PC-3 (cell line): Measurements from ENCODE around the gene USP2. TPM values are rescaled to one million over a fixed set of nuclear protein-coding genes. Genes with fewer than 3 reads are reported as not detected.

Experiments used
- ATAC-seq: fragments of 200-7000 bp; cut with Tn5 transposase; 2 replicates; pipeline ENCODE4 v1.9.1; 2020; ENCODE audit warnings: mild to moderate bottlenecking, moderate library complexity
- BruUV-seq: library from RNA; stranded (reverse); fragments of 400-500 nt; replicated peaks from 2 replicates; lab custom pipeline; 2021; lab: Mats Ljungman, UMichigan
- CTCF ChIA-PET: fragments of 300-600 bp; sonication (Branson Sonifier 250); formaldehyde crosslinking; loops from one replicate; lab custom pipeline; 2022; ENCODE audit warnings: antibody characterized with exemption; lab: Charles Lee
- POLR2A ChIA-PET: fragments of 300-600 bp; sonication (Branson Sonifier 250); formaldehyde crosslinking; loops from one replicate; lab custom pipeline; 2022; ENCODE audit warnings: antibody characterized with exemption; ENCODE audit not compliant: unreplicated experiment; lab: Charles Lee
- DNase-seq: peaks from one replicate; pipeline ENCODE4 v3.0.0-alpha.2; 2015
- H2AFZ ChIP-seq: fragments of 300-600 bp; sonication (generic); 2 replicates; pipeline ENCODE4 v1.6.0; 2016; ENCODE audit warnings: antibody characterized with exemption, low read length
- H3F3A ChIP-seq: fragments of 300-600 bp; sonication (generic); one replicate; pipeline ENCODE4 v1.6.0; 2017; ENCODE audit warnings: antibody characterized with exemption, low read length, control low read depth, mild to moderate bottlenecking; ENCODE audit not compliant: unreplicated experiment
- H3K27ac ChIP-seq: fragments of 300-600 bp; sonication (generic); 2 replicates; pipeline ENCODE4 v1.5.1; 2016; ENCODE audit warnings: mild to moderate bottlenecking, low read length
- H3K27me3 ChIP-seq: fragments of 300-600 bp; sonication (generic); 2 replicates; pipeline ENCODE4 v1.6.1; 2016; ENCODE audit warnings: low read length, mixed read lengths
- H3K36me3 ChIP-seq: fragments of 300-600 bp; sonication (generic); 2 replicates; pipeline ENCODE4 v1.6.1; 2016; ENCODE audit warnings: low read depth, mixed run types, low read length, mixed read lengths
- H3K4me1 ChIP-seq: fragments of 300-600 bp; sonication (generic); 2 replicates; pipeline ENCODE4 v1.5.1; 2016; ENCODE audit warnings: low read length; ENCODE audit not compliant: insufficient read depth
- H3K4me2 ChIP-seq: fragments of 300-600 bp; sonication (generic); 2 replicates; pipeline ENCODE4 v1.6.0; 2016; ENCODE audit warnings: low read length
- H3K4me3 ChIP-seq: fragments of 300-600 bp; sonication (generic); 2 replicates; pipeline ENCODE4 v1.5.1; 2016; ENCODE audit warnings: mild to moderate bottlenecking, low read length, mixed read lengths
- H3K79me2 ChIP-seq: fragments of 300-600 bp; sonication (generic); 2 replicates; pipeline ENCODE4 v1.6.1; 2017; ENCODE audit warnings: low read length, mixed read lengths
- H3K9ac ChIP-seq: fragments of 300-600 bp; sonication (generic); 2 replicates; pipeline ENCODE4 v1.6.0; 2016; ENCODE audit warnings: mild to moderate bottlenecking, low read length
- H3K9me2 ChIP-seq: fragments of 300-600 bp; sonication (generic); replicated peaks from 2 replicates; pipeline ENCODE4 v1.6.1; 2016; ENCODE audit warnings: mixed run types, low read length, mixed read lengths
- H3K9me3 ChIP-seq: fragments of 300-600 bp; sonication (generic); 2 replicates; pipeline ENCODE4 v1.6.1; 2016; ENCODE audit warnings: low read length, mixed read lengths
- H4K20me1 ChIP-seq: fragments of 300-600 bp; sonication (generic); 2 replicates; pipeline ENCODE4 v1.6.1; 2016; ENCODE audit warnings: low read length, mixed read lengths
- EZH2 ChIP-seq: fragments of 300-600 bp; sonication (generic); IDR thresholded peaks from one replicate; pipeline ENCODE4 v1.6.1; 2017; ENCODE audit warnings: antibody characterized with exemption, mild to moderate bottlenecking, low read length; ENCODE audit not compliant: unreplicated experiment
- EZH2phosphoT487 ChIP-seq: fragments of 300-600 bp; sonication (generic); IDR thresholded peaks from 2 replicates; pipeline ENCODE4 v1.6.1; 2018; ENCODE audit warnings: mild to moderate bottlenecking, antibody characterized with exemption, low read length, borderline replicate concordance
- intact Hi-C: fragments of 100-400 bp; cut with micrococcal nuclease; formaldehyde crosslinking; loops from 2 replicates; pipeline ENCODE4 v1.9.0; 2023
- total RNA-seq: library from RNA; depleted of rRNA; stranded (reverse); fragments of >200 nt; gene quantifications from 2 replicates; pipeline ENCODE4 v1.2.3, GENCODE V29; 2014
- TF ChIP-seq, protein P1 (sequence below): fragments of 300-600 bp; sonication (generic); conservative IDR thresholded peaks from 2 replicates; pipeline ENCODE4 v1.5.1; 2017; ENCODE audit warnings: antibody characterized with exemption, low read depth, mild to moderate bottlenecking, low read length

The USP2 gene
- total RNA-seq, 1 experiment from 2014 or later = 1.8 TPM

- no peak overlapping the region for H3K4me3 ChIP-seq
- H3K36me3 ChIP-seq = no peaks in the 10 kb centered on the region
- no peak overlapping the region for H3K9ac ChIP-seq
- ATAC-seq (no peak), DNase-seq (no peak)
- no peak for TF ChIP-seq EZH2phosphoT487
- TF ChIP-seq, protein P1, sequence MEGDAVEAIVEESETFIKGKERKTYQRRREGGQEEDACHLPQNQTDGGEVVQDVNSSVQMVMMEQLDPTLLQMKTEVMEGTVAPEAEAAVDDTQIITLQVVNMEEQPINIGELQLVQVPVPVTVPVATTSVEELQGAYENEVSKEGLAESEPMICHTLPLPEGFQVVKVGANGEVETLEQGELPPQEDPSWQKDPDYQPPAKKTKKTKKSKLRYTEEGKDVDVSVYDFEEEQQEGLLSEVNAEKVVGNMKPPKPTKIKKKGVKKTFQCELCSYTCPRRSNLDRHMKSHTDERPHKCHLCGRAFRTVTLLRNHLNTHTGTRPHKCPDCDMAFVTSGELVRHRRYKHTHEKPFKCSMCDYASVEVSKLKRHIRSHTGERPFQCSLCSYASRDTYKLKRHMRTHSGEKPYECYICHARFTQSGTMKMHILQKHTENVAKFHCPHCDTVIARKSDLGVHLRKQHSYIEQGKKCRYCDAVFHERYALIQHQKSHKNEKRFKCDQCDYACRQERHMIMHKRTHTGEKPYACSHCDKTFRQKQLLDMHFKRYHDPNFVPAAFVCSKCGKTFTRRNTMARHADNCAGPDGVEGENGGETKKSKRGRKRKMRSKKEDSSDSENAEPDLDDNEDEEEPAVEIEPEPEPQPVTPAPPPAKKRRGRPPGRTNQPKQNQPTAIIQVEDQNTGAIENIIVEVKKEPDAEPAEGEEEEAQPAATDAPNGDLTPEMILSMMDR = no peak
- no peak for TF ChIP-seq EZH2
- H3F3A ChIP-seq = no peaks in the 10 kb centered on the region
- POLR2A ChIA-PET = no interaction called here
- H2AFZ ChIP-seq = no peak overlapping the region
- no peak overlapping the region for H3K4me2 ChIP-seq
- H4K20me1 ChIP-seq = no peaks in the 10 kb centered on the region
- no peaks in the 10 kb centered on the region for H3K27me3 ChIP-seq
- CTCF ChIA-PET = no interaction called here
- no peak overlapping the region for H3K27ac ChIP-seq
- no peaks in the 10 kb centered on the region for H3K9me2 ChIP-seq
- H3K9me3 ChIP-seq = no peaks in the 10 kb centered on the region
- intact Hi-C loops = no loop called here
- no peaks in the 10 kb centered on the region for H3K4me1 ChIP-seq
- no peaks in the 10 kb centered on the region for H3K79me2 ChIP-seq
- BruUV-seq = no TSS peak
Measured at GRCh38 chr11:119345685-119346084, 35.8 kb downstream of the USP2 start.

- TF ChIP-seq EZH2phosphoT487 = no peak
- no peak for TF ChIP-seq EZH2
- Histone ChIP-seq H3K27ac (no peak overlapping the region), H3K9ac (no peak overlapping the region), H3K4me1 (no peaks in the 10 kb centered on the region), H3K36me3 (no peaks in the 10 kb centered on the region), H3K4me3 (no peak overlapping the region), H3K9me3 (no peaks in the 10 kb centered on the region), H2AFZ (no peak overlapping the region), H3F3A (no peaks in the 10 kb centered on the region), H3K9me2 (no peaks in the 10 kb centered on the region), H3K79me2 (no peaks in the 10 kb centered on the region), H3K4me2 (no peak overlapping the region), H4K20me1 (no peaks in the 10 kb centered on the region), H3K27me3 (no peaks in the 10 kb centered on the region)
- DNase-seq (no peak), ATAC-seq (no peak)
- POLR2A ChIA-PET = no interaction called here
- no TSS peak for BruUV-seq
- intact Hi-C loops = no loop called here
- CTCF ChIA-PET = no interaction called here
Measured at GRCh38 chr11:119344291-119345010, 37.0 kb downstream of the USP2 start.

- 0 out of 2 replicates have a peak, but pooled peaks cover 2% of the 10 kb centered on the region for H4K20me1 ChIP-seq
- BruUV-seq = no TSS peak
- no peaks in the 10 kb centered on the region for H3K36me3 ChIP-seq
- no peak for TF ChIP-seq EZH2phosphoT487
- TF ChIP-seq, protein P1 = no peak
- TF ChIP-seq EZH2 = no peak
- no peak overlapping the region for H2AFZ ChIP-seq
- no peak for ATAC-seq
- H3K4me2 ChIP-seq = no peak overlapping the region
- H3K27me3 ChIP-seq = no peaks in the 10 kb centered on the region
- no peaks in the 10 kb centered on the region for H3K79me2 ChIP-seq
- H3K9ac ChIP-seq = no peak overlapping the region
- no peak for DNase-seq
- H3K4me3 ChIP-seq = no peak overlapping the region
- no peaks in the 10 kb centered on the region for H3K4me1 ChIP-seq
- no peaks in the 10 kb centered on the region for H3F3A ChIP-seq
- no peak overlapping the region for H3K27ac ChIP-seq
- CTCF ChIA-PET = no interaction called here
- no peaks in the 10 kb centered on the region for H3K9me3 ChIP-seq
- POLR2A ChIA-PET = no interaction called here
- intact Hi-C loops = no loop called here
- H3K9me2 ChIP-seq = no peaks in the 10 kb centered on the region
Measured at GRCh38 chr11:119343726-119344125, 37.8 kb downstream of the USP2 start.
